ENCODE data around the gene VGLL2. TPM values are rescaled to one million over a fixed set of nuclear protein-coding genes. Genes with fewer than 3 reads are reported as not detected.

The VGLL2 gene
- total and polyA plus RNA-seq, 2 of the 13 experiments (the other 11 are each of a cell fraction or from before 2014, with no cell fraction given) = not detected

DNA sequence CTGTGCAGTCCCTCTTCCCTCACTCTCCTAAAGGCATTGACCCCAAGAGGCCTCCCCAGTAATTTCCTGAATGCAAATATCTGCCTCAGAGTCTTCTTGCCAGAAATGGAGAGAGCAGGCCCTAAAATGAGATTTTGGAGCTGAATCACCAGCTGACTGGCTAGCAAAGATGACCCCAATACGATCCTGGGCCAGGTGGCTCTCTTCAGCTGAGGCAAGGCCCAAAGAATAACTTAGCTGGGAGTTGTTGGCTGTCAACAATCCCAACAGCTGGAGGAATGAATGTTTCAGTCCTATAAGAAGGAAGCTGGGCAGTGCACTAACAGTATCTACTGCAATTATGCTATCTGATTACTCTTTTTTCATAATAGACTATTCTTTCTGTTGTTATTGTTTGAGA, 37.2 kb upstream of the VGLL2 start:
- peaks cover 20% of the 10 kb centered on the region for H3K4me1 ChIP-seq (ENCODE audit: insufficient read depth, low read length)
- BruUV-seq (replicated peaks) = no TSS peak
- no peaks in the 10 kb centered on the region for H3K9me3 ChIP-seq (ENCODE audit: low read length)
- H4K20me1 ChIP-seq (ENCODE audit: insufficient read depth, low read length) = no peaks in the 10 kb centered on the region
- intact Hi-C loops (cut with micrococcal nuclease; ENCODE audit: unreplicated experiment) = no loop called here
- 0% methylated on average over 1 of the region's 1 CpG for WGBS (ENCODE audit: low lambda C conversion rate)
- no peak overlapping the region for H3K4me2 ChIP-seq (ENCODE audit: low read depth, low read length)
- no peaks in the 10 kb centered on the region for H3K79me2 ChIP-seq (ENCODE audit: insufficient read depth, low read length)
- H3K4me3 ChIP-seq (replicated peaks in 1 of 3; ENCODE audit: insufficient read depth in 1 of 3, low read depth in 2 of 3, low read length in 3 of 3) = no peak overlapping the region
- CTCF ChIA-PET (ENCODE audit: low intra/inter-chr PET ratio, low total read pairs) = no interaction called here
- H3K36me3 ChIP-seq (replicated peaks in 1 of 2; ENCODE audit: control insufficient read depth in 1 of 2, insufficient read depth in 2 of 2, low read length in 2 of 2) = no peaks in the 10 kb centered on the region
- ATAC-seq = no peak
- H3K9ac ChIP-seq (ENCODE audit: insufficient read depth, low read depth, low read length) = no peak overlapping the region
- POLR2A ChIA-PET = no interaction called here
- no peak for TF ChIP-seq MTA1 (CRISPR knock-in tag; IDR thresholded peaks at IDR 0.05; ENCODE audit: borderline replicate concordance)
- no peak for TF ChIP-seq RBM22 (optimal IDR thresholded peaks at IDR 0.05; ENCODE audit: low read length)
- no peak for TF ChIP-seq ZNF34 (CRISPR knock-in tag; IDR thresholded peaks at IDR 0.05; ENCODE audit: borderline replicate concordance)
- TF ChIP-seq ESRRA (CRISPR knock-in tag; IDR thresholded peaks at IDR 0.05; ENCODE audit: low read depth) = no peak
- TF ChIP-seq STAT5B (CRISPR knock-in tag; IDR thresholded peaks at IDR 0.05) = no peak
- TF ChIP-seq, protein P1, sequence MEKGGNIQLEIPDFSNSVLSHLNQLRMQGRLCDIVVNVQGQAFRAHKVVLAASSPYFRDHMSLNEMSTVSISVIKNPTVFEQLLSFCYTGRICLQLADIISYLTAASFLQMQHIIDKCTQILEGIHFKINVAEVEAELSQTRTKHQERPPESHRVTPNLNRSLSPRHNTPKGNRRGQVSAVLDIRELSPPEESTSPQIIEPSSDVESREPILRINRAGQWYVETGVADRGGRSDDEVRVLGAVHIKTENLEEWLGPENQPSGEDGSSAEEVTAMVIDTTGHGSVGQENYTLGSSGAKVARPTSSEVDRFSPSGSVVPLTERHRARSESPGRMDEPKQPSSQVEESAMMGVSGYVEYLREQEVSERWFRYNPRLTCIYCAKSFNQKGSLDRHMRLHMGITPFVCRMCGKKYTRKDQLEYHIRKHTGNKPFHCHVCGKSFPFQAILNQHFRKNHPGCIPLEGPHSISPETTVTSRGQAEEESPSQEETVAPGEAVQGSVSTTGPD (CRISPR knock-in tag; IDR thresholded peaks at IDR 0.05) = no peak
- no peak for TF ChIP-seq TSC22D2 (CRISPR knock-in tag; IDR thresholded peaks at IDR 0.05; ENCODE audit: borderline replicate concordance)
- TF ChIP-seq ZNF7 (CRISPR knock-in tag; IDR thresholded peaks at IDR 0.05) = no peak
- TF ChIP-seq ZNF337 (CRISPR knock-in tag; IDR thresholded peaks at IDR 0.05; ENCODE audit: borderline replicate concordance, low read depth) = no peak
- TF ChIP-seq ERF (CRISPR knock-in tag; IDR thresholded peaks at IDR 0.05) = no peak
- TF ChIP-seq SSRP1 (CRISPR knock-in tag; IDR thresholded peaks at IDR 0.05) = no peak
- TF ChIP-seq TBL1XR1 (IDR thresholded peaks at IDR 0.05; ENCODE audit: borderline replicate concordance, low read length, partially characterized antibody) = no peak
- no peak for TF ChIP-seq AHR (CRISPR knock-in tag; IDR thresholded peaks at IDR 0.05)
- TF ChIP-seq SUZ12 (IDR thresholded peaks at IDR 0.05; ENCODE audit: low read depth, low read length) = no peak
- no peak for TF ChIP-seq ZNF101 (CRISPR knock-in tag; IDR thresholded peaks at IDR 0.05; ENCODE audit: borderline replicate concordance, low read depth)
- no peak for TF ChIP-seq MIXL1 (CRISPR knock-in tag; IDR thresholded peaks at IDR 0.05)
- no peak for TF ChIP-seq ZFP36L2 (CRISPR knock-in tag; IDR thresholded peaks at IDR 0.05)
- TF ChIP-seq, protein P2, sequence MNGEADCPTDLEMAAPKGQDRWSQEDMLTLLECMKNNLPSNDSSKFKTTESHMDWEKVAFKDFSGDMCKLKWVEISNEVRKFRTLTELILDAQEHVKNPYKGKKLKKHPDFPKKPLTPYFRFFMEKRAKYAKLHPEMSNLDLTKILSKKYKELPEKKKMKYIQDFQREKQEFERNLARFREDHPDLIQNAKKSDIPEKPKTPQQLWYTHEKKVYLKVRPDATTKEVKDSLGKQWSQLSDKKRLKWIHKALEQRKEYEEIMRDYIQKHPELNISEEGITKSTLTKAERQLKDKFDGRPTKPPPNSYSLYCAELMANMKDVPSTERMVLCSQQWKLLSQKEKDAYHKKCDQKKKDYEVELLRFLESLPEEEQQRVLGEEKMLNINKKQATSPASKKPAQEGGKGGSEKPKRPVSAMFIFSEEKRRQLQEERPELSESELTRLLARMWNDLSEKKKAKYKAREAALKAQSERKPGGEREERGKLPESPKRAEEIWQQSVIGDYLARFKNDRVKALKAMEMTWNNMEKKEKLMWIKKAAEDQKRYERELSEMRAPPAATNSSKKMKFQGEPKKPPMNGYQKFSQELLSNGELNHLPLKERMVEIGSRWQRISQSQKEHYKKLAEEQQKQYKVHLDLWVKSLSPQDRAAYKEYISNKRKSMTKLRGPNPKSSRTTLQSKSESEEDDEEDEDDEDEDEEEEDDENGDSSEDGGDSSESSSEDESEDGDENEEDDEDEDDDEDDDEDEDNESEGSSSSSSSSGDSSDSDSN (CRISPR knock-in tag; IDR thresholded peaks at IDR 0.05) = no peak
- no peak for TF ChIP-seq ZNF674 (CRISPR knock-in tag; IDR thresholded peaks at IDR 0.05; ENCODE audit: low read depth)
- TF ChIP-seq NCOA5 (CRISPR knock-in tag; IDR thresholded peaks at IDR 0.05) = no peak
- H3K27me3 ChIP-seq (ENCODE audit: control insufficient read depth in 1 of 2, insufficient read depth in 2 of 2, low read length in 2 of 2) = no peaks in the 10 kb centered on the region
- H3K27ac ChIP-seq (ENCODE audit: extremely low read length, insufficient read depth, low read length) = no peak overlapping the region
- no peak for DNase-seq (ENCODE audit: low spot score)
- in situ Hi-C loops (cut with HindIII; ENCODE audit: extremely low pct_ligation_motif_present, low pct_unique_long_range_greater_than_20kb) = no loop called here
- no peak for FAIRE-seq
- H2AFZ ChIP-seq (ENCODE audit: low read length) = no peak overlapping the region
